Measurements from ENCODE around the gene RBMS1. TPM values are rescaled to one million over a fixed set of nuclear protein-coding genes. Genes with fewer than 3 reads are reported as not detected.

Gene RBMS1
- total RNA-seq, 3 donors from 2014 or later: 81.3 to 96.2 (median 92.1) TPM

DNA sequence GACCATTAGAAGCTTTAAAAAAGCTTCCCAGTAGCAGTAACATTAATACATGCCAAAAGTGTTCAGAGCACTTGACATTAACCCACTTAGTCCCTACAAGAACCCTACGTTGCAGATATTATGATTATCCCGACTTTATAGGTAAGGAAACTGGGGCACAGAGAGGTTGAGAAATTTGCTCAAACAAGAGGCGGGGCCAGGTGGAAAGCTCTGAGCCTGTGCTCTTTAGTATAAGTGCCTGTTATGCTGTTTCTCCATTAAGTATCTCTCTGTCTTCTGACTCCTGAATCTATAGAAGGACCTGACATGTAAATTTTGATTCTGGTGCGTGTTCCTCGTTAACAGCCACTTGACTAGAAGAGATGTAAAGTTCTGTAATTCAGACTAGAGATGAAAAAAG is 139.8 kb downstream of the RBMS1 start:
- peaks cover 0 to 6% of the 10 kb centered on the region in 2 donors for H3K4me1 ChIP-seq
- no peaks in the 10 kb centered on the region for H3K9me3 ChIP-seq
- no peaks in the 10 kb centered on the region for H3K27me3 ChIP-seq
- no peaks in the 10 kb centered on the region for H3K36me3 ChIP-seq
- no peak for DNase-seq (ENCODE audit: low spot score in 2 of 2)
- intact Hi-C loops (cut with DNase I; ENCODE audit: low total_unique reads): no loop called here
- no peak overlapping the region for H3K27ac ChIP-seq
- TF ChIP-seq POLR2A (IDR thresholded peaks at IDR 0.05) (no peak), POLR2AphosphoS5 (IDR thresholded peaks at IDR 0.05) (no peak), CTCF (IDR thresholded peaks at IDR 0.05) (no peak)
- no peak overlapping the region for H3K4me3 ChIP-seq

DNA sequence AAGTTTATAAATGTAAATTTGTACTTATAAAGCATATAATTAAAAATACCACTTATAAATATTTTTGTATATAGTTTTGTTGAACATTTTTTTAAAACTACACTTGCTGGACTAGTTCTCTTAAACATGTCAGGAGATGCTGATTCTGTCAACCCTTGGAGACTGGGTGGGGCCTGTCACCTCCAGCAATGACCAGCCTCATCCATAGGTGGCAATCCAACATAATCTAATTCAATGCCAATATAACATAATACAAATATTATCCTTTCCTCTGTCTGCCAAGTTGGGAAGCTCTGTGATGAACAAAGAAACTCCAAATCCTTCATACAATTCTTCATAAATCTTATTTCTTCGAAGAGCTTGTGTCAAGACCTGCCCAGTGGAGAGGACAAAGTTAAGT is 140.4 kb downstream of the RBMS1 start:
- Histone ChIP-seq H3K36me3 (no peaks in the 10 kb centered on the region), H3K27ac (no peak overlapping the region), H3K4me1 (peaks cover 0 to 7% of the 10 kb centered on the region in 2 donors), H3K9me3 (no peaks in the 10 kb centered on the region), H3K4me3 (no peak overlapping the region), H3K27me3 (no peaks in the 10 kb centered on the region)
- intact Hi-C loops (cut with DNase I; ENCODE audit: low total_unique reads): no loop called here
- DNase-seq (ENCODE audit: low spot score in 2 of 2): no peak
- TF ChIP-seq POLR2AphosphoS5 (IDR thresholded peaks at IDR 0.05) (no peak), CTCF (IDR thresholded peaks at IDR 0.05) (no peak), POLR2A (IDR thresholded peaks at IDR 0.05) (no peak)

DNA sequence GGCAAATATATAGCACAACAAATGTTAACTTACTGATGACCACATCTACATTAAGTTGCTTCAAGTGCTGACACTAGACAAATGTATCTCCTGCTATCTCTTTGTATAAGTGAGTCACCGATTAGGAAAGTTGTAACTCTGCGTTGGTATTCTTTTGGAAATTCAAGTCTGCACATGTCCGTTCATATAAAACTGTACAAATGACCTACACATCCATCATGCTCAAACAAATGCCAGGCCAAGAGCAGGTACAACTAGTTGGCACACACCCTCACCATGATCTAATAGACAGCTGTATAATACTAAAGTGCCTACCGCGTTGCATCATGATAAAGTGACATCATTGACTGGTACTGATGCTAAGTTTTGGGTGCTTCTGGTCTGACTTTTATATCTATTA is 141.1 kb downstream of the RBMS1 start:
- intact Hi-C loops (cut with DNase I; ENCODE audit: low total_unique reads): no loop called here
- Histone ChIP-seq H3K9me3 (no peaks in the 10 kb centered on the region), H3K27ac (peak overlapping the region in 1 of 2 donors; percentile 30), H3K27me3 (no peaks in the 10 kb centered on the region), H3K36me3 (no peaks in the 10 kb centered on the region), H3K4me3 (no peak overlapping the region), H3K4me1 (peaks cover 0 to 8% of the 10 kb centered on the region in 2 donors)
- DNase-seq (ENCODE audit: low spot score in 2 of 2): no peak
- TF ChIP-seq CTCF (IDR thresholded peaks at IDR 0.05) (no peak), POLR2AphosphoS5 (IDR thresholded peaks at IDR 0.05) (no peak), POLR2A (IDR thresholded peaks at IDR 0.05) (no peak)

DNA sequence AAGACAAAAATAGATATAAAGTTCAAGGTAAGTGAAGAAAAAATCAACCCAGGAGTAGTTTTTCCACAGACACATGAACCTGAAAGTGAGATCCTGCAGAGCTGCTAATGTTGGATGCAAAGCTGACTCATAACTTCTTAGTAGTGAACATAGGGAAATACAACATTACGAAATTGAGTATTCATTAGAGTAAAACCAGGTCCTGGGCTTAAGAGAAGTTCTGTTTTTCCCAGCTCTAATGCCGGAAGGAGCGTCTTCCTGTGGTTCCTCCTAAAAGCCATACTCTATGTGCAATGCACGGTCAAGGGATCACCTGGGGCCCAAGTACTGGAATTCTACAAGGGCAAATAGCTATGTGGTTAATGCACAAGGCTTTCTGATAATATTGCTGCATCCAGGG is 141.7 kb downstream of the RBMS1 start:
- Histone ChIP-seq H3K4me1 (peaks cover 0 to 8% of the 10 kb centered on the region in 2 donors), H3K9me3 (no peaks in the 10 kb centered on the region), H3K36me3 (no peaks in the 10 kb centered on the region), H3K27ac (peak overlapping the region; percentile 21 to 30), H3K4me3 (no peak overlapping the region), H3K27me3 (no peaks in the 10 kb centered on the region)
- no peak for TF ChIP-seq POLR2AphosphoS5 (IDR thresholded peaks at IDR 0.05)
- no peak for TF ChIP-seq POLR2A (IDR thresholded peaks at IDR 0.05)
- no peak for TF ChIP-seq CTCF (IDR thresholded peaks at IDR 0.05)
- intact Hi-C loops (cut with DNase I; ENCODE audit: low total_unique reads): no loop called here
- no peak for DNase-seq (ENCODE audit: low spot score in 2 of 2)

DNA sequence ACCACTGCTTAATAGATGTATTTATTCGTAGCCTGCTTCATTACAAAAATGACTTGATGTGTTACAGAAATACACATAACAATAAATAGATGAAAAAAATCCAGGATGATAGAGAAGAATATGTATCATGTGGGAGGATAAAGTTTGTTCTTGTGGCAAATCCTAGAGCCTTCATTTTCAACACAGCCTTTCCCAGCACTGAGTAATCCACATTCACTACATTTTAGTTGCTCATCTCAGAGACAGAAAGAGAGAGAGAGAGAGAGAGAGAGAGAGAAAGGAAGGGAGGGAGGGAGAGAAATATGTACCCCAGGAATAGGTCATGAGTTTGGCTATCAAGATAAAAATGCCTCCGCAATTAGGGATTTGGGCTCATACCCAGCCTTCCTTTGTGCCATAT is 144.3 kb downstream of the RBMS1 start:
- intact Hi-C loops (cut with DNase I; ENCODE audit: low total_unique reads): loop anchor here (5.0 kb wide), 1 partner anchor 418 kb away; no protein-coding TSS in a partner anchor
- no peak for TF ChIP-seq CTCF (IDR thresholded peaks at IDR 0.05)
- TF ChIP-seq POLR2AphosphoS5 (IDR thresholded peaks at IDR 0.05): no peak
- TF ChIP-seq POLR2A (IDR thresholded peaks at IDR 0.05): no peak
- Histone ChIP-seq H3K36me3 (no peaks in the 10 kb centered on the region), H3K9me3 (no peaks in the 10 kb centered on the region), H3K4me3 (no peak overlapping the region), H3K27me3 (no peaks in the 10 kb centered on the region), H3K4me1 (peaks cover 0 to 8% of the 10 kb centered on the region in 2 donors), H3K27ac (no peak overlapping the region)
- no peak for DNase-seq (ENCODE audit: low spot score in 2 of 2)

Data from breast epithelium (tissue), 4 donors.